Measurements from ENCODE around the gene TUNAR.

Gene TUNAR

DNA sequence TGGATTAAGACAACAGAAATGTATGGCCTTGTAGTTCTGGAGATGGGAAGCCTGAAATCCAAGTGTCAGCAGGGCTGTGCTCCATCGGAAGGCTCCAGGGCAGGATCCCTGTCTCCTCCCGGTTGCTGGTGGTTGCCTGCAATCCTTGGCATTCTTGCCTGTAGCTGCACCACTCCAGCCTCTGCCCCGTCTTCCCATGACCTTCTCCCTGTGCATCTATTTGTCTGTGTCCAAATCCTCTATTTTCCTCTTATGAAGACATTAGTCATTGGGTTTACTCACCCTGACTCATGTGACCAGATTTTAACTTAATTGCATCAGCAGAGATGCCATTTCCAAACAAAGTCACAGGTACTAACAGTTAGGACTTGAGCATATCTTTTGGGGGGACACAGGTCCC lies 15.1 kb downstream of the TUNAR start (continued):
- no peak for TF ChIP-seq ZC3H10 (CRISPR knock-in tag; IDR thresholded peaks at IDR 0.05)
- no peak for TF ChIP-seq CSDC2 (CRISPR knock-in tag; IDR thresholded peaks at IDR 0.05)
- TF ChIP-seq, protein P1, sequence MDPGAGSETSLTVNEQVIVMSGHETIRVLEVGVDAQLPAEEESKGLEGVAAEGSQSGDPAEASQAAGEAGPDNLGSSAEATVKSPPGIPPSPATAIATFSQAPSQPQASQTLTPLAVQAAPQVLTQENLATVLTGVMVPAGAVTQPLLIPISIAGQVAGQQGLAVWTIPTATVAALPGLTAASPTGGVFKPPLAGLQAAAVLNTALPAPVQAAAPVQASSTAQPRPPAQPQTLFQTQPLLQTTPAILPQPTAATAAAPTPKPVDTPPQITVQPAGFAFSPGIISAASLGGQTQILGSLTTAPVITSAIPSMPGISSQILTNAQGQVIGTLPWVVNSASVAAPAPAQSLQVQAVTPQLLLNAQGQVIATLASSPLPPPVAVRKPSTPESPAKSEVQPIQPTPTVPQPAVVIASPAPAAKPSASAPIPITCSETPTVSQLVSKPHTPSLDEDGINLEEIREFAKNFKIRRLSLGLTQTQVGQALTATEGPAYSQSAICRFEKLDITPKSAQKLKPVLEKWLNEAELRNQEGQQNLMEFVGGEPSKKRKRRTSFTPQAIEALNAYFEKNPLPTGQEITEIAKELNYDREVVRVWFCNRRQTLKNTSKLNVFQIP (CRISPR knock-in tag; IDR thresholded peaks at IDR 0.05; ENCODE audit: borderline replicate concordance, low read depth): no peak

DNA sequence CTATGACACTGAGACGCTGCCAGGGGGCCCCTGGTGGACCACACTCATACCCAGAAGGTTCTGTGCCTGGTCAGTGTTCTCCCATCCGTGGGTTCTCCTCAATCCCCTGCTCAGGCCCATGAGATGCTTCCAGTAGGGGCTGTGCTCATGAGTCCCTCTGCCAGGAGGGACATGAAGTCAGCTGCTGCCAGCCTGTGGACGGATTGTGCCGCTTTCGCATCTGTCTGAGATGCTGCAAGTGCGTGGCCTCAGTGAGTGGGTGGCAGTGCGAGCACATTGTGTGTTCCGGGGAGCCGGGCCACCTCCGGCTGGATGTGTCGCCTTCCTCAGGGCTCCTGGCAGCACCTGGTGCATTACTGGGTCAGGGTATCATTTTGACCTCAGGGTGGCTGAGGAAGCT lies 15.5 kb downstream of the TUNAR start:
- TF ChIP-seq PPARA (CRISPR knock-in tag; IDR thresholded peaks at IDR 0.05; ENCODE audit: borderline replicate concordance) (no peak), RARB (CRISPR knock-in tag; IDR thresholded peaks at IDR 0.05) (no peak), ESRRG (CRISPR knock-in tag; IDR thresholded peaks at IDR 0.05) (no peak), ZNF8 (CRISPR knock-in tag; IDR thresholded peaks at IDR 0.05) (no peak), TCF4 (CRISPR knock-in tag; IDR thresholded peaks at IDR 0.05; ENCODE audit: borderline replicate concordance) (no peak), TOX (CRISPR knock-in tag; IDR thresholded peaks at IDR 0.05; ENCODE audit: borderline replicate concordance) (no peak), CSDC2 (CRISPR knock-in tag; IDR thresholded peaks at IDR 0.05) (no peak), GLIS3 (CRISPR knock-in tag; IDR thresholded peaks at IDR 0.05) (no peak)
- TF ChIP-seq, protein P2, sequence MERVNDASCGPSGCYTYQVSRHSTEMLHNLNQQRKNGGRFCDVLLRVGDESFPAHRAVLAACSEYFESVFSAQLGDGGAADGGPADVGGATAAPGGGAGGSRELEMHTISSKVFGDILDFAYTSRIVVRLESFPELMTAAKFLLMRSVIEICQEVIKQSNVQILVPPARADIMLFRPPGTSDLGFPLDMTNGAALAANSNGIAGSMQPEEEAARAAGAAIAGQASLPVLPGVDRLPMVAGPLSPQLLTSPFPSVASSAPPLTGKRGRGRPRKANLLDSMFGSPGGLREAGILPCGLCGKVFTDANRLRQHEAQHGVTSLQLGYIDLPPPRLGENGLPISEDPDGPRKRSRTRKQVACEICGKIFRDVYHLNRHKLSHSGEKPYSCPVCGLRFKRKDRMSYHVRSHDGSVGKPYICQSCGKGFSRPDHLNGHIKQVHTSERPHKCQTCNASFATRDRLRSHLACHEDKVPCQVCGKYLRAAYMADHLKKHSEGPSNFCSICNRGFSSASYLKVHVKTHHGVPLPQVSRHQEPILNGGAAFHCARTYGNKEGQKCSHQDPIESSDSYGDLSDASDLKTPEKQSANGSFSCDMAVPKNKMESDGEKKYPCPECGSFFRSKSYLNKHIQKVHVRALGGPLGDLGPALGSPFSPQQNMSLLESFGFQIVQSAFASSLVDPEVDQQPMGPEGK (CRISPR knock-in tag; IDR thresholded peaks at IDR 0.05; ENCODE audit: borderline replicate concordance): no peak
- ATAC-seq: peak; percentile 17; the same call in 2 of the 3 replicates

DNA sequence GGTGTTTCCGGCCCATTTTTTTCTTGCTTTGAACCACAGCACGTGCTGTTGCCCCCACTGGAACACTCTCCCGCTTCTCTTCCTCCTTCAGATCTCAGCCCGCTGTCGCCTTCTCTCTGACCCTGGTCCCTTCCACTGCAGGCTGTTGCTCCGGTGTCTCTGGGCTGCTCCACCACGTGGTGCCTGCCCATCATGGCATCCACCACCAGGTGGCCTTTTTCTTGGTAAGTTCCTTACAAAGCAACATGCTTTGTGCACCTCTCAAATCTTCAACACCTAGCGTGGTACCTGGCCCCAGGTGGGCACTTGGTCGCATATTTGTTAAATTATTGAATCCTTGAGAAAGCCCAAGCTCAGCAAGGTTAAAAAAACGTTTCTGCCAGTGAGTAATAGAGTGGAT lies 19.1 kb downstream of the TUNAR start:
- TF ChIP-seq, protein P3, sequence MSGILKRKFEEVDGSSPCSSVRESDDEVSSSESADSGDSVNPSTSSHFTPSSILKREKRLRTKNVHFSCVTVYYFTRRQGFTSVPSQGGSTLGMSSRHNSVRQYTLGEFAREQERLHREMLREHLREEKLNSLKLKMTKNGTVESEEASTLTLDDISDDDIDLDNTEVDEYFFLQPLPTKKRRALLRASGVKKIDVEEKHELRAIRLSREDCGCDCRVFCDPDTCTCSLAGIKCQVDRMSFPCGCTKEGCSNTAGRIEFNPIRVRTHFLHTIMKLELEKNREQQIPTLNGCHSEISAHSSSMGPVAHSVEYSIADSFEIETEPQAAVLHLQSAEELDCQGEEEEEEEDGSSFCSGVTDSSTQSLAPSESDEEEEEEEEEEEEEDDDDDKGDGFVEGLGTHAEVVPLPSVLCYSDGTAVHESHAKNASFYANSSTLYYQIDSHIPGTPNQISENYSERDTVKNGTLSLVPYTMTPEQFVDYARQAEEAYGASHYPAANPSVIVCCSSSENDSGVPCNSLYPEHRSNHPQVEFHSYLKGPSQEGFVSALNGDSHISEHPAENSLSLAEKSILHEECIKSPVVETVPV (CRISPR knock-in tag; IDR thresholded peaks at IDR 0.05): no peak
- TF ChIP-seq ZFP30 (CRISPR knock-in tag; IDR thresholded peaks at IDR 0.05) (no peak), ZC3H10 (CRISPR knock-in tag; IDR thresholded peaks at IDR 0.05) (no peak), PPARA (CRISPR knock-in tag; IDR thresholded peaks at IDR 0.05; ENCODE audit: borderline replicate concordance) (no peak), ZFP3 (CRISPR knock-in tag; IDR thresholded peaks at IDR 0.05) (no peak), TCF4 (CRISPR knock-in tag; IDR thresholded peaks at IDR 0.05; ENCODE audit: borderline replicate concordance) (no peak), ARNTL (CRISPR knock-in tag; IDR thresholded peaks at IDR 0.05; ENCODE audit: borderline replicate concordance, low read depth) (no peak), BACH2 (CRISPR knock-in tag; IDR thresholded peaks at IDR 0.05; ENCODE audit: borderline replicate concordance) (no peak), ZNF565 (CRISPR knock-in tag; conservative IDR thresholded peaks at IDR 0.05; ENCODE audit: low read depth) (no peak), OSR1 (CRISPR knock-in tag; IDR thresholded peaks at IDR 0.05) (no peak), SNAI2 (CRISPR knock-in tag; IDR thresholded peaks at IDR 0.05) (no peak), RARB (CRISPR knock-in tag; IDR thresholded peaks at IDR 0.05) (no peak), ZNF8 (CRISPR knock-in tag; IDR thresholded peaks at IDR 0.05) (no peak), CSDC2 (CRISPR knock-in tag; IDR thresholded peaks at IDR 0.05) (no peak), GLIS3 (CRISPR knock-in tag; IDR thresholded peaks at IDR 0.05) (no peak)
- TF ChIP-seq, protein P4, sequence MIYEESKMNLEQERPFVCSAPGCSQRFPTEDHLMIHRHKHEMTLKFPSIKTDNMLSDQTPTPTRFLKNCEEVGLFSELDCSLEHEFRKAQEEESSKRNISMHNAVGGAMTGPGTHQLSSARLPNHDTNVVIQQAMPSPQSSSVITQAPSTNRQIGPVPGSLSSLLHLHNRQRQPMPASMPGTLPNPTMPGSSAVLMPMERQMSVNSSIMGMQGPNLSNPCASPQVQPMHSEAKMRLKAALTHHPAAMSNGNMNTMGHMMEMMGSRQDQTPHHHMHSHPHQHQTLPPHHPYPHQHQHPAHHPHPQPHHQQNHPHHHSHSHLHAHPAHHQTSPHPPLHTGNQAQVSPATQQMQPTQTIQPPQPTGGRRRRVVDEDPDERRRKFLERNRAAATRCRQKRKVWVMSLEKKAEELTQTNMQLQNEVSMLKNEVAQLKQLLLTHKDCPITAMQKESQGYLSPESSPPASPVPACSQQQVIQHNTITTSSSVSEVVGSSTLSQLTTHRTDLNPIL (CRISPR knock-in tag; IDR thresholded peaks at IDR 0.05; ENCODE audit: low read depth): no peak
- peak; percentile 63 for ATAC-seq

DNA sequence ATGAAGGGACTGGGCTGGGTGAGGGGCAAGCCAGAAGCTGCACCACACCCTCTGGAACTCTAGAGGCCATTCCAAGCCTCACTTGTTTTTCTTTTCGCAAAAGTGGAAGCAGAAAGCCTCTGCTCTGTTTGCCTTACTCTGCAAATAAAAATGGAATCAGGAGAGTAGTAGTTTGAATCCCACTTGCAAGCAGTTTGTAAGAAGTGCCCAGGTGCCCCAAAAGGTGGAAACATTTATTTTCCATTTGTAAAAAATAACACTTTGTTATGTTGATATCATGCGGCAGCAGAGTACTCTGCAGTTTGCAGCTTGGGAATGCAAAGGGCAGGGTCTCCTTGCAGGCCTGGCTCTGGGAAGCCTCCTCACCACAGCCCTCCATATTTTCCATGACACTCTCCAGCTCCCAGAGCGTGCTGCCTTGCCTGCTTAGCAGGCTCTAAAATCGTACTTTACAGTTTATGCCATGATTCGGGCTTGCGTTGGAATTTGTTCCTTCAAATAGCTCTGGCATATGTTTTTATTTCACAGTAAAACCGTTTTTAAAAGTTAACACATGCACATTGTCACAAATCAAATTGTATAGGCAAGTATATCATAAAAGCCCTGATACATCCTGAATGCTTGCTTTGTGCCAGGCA lies 20.0 kb downstream of the TUNAR start:
- ATAC-seq: no peak
- TF ChIP-seq, protein P3 (CRISPR knock-in tag; IDR thresholded peaks at IDR 0.05): no peak
- TF ChIP-seq, protein P1 (CRISPR knock-in tag; IDR thresholded peaks at IDR 0.05; ENCODE audit: borderline replicate concordance, low read depth): no peak
- TF ChIP-seq ZNF70 (CRISPR knock-in tag; IDR thresholded peaks at IDR 0.05): no peak
- TF ChIP-seq PPARA (CRISPR knock-in tag; IDR thresholded peaks at IDR 0.05; ENCODE audit: borderline replicate concordance): no peak
- TF ChIP-seq ISL1 (CRISPR knock-in tag; IDR thresholded peaks at IDR 0.05): no peak
- TF ChIP-seq, protein P4 (CRISPR knock-in tag; IDR thresholded peaks at IDR 0.05; ENCODE audit: low read depth): no peak
- no peak for TF ChIP-seq ESRRG (CRISPR knock-in tag; IDR thresholded peaks at IDR 0.05)
- TF ChIP-seq GLIS3 (CRISPR knock-in tag; IDR thresholded peaks at IDR 0.05): no peak
- TF ChIP-seq TCF4 (CRISPR knock-in tag; IDR thresholded peaks at IDR 0.05; ENCODE audit: borderline replicate concordance): no peak
